ENCODE measurements around the gene CD248. TPM values are rescaled to one million over a fixed set of nuclear protein-coding genes. Genes with fewer than 3 reads are reported as not detected.
A peak's percentile ranks its signal among the peaks of the same experiment; 100 is the strongest.

The CD248 gene
- polyA plus RNA-seq, 2 of the 4 experiments (the other 2 are of a cell fraction) = 0.03 TPM; not detected in 1

DNA sequence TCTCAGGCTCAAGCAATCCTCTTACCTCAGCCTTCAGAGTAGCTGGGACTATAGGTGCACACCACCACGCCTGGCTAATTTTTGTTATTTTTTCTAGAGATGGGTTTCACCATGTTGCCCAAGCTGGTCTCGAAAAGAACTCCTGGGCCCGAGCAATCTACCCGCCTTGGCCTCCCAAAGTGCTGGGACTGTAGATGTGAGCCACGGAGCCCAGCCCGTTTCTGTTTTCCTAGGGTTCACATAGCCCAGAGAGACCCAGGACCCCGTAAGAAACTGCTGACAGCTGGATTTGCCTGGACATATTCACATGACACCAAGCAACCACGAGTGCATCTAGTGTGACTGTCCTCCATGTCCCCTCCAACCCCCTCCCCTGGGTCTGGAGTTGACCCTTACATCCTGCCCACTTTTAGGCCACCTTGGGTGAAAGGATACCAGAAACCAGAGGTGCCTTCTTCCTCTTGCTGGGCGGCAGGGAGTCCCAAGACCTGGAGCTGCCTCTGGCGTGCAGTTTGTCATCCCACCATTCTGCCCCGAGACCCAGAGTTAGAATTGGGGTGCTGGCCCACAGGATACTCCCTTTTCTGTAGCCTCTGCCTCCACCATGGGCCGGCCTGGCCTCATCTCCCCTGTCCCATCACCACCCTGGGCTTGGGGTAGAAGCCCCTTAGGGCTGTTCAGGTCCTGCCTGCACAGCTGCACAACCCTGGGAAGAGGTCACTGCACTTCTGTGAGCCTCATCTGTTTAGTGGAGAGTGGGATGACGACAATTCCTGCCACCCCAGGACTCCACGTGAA is 23.0 kb upstream of the CD248 start (continued):
- TF ChIP-seq, protein P1, sequence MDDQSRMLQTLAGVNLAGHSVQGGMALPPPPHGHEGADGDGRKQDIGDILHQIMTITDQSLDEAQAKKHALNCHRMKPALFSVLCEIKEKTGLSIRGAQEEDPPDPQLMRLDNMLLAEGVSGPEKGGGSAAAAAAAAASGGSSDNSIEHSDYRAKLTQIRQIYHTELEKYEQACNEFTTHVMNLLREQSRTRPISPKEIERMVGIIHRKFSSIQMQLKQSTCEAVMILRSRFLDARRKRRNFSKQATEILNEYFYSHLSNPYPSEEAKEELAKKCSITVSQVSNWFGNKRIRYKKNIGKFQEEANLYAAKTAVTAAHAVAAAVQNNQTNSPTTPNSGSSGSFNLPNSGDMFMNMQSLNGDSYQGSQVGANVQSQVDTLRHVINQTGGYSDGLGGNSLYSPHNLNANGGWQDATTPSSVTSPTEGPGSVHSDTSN (IDR thresholded peaks at IDR 0.05) = no peak

DNA sequence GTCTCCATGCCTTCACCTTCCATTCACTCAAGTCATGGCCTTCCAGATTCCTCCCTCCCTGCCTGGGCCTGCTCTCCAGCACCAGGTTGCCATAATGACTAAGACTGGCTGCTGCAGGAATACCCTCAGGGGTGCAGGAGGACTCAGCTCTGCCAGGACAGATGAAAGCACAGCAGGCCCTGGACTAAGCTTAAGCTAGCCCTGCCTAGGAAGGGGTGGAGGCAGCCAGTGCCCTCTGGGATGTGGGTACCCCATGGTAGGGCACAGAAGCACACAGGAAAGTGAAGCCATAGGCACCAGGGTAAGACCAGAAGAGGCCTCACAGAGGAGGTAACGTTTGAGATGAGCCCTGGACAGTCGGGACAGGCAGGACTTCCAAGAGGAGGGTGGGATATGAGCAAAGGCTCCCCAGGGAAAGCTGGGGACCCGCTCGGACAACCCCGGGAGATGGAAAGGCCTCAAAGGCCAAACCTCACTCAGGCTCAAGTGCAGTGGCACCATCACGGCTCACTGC is 22.4 kb upstream of the CD248 start:
- FAIRE-seq (no peak), DNase-seq (ENCODE audit: low read depth in 1 of 2, low spot score in 1 of 2) (no peak), ATAC-seq (no peak)
- Histone ChIP-seq H3K4me3 (no peak overlapping the region), H3K4me1 (peaks cover 37% of the 10 kb centered on the region), H3K4me2 (no peak overlapping the region), H3K9me3 (no peaks in the 10 kb centered on the region), H3K27ac (no peak overlapping the region)
- WGBS (ENCODE audit: missing lambda C conversion rate) = 95% methylated on average over 3 of the region's 6 CpGs
- CTCF ChIA-PET = interaction anchor here (1.2 to 4.2 kb wide), 6 partner anchors 9 to 117 kb away, joined by 3 to 44 read pairs (median 10); no protein-coding TSS in a partner anchor
- POLR2A ChIA-PET = no interaction called here
- TF ChIP-seq EHMT2 (IDR thresholded peaks at IDR 0.05; ENCODE audit: low read depth) = no peak
- no peak for TF ChIP-seq POLR2A (IDR thresholded peaks at IDR 0.05; ENCODE audit: low read length)
- no peak for TF ChIP-seq ZSCAN20 (CRISPR knock-in tag; IDR thresholded peaks at IDR 0.05)
- TF ChIP-seq HOXB13 (CRISPR knock-in tag; IDR thresholded peaks at IDR 0.05; ENCODE audit: low read depth) = no peak
- TF ChIP-seq JUNB (IDR thresholded peaks at IDR 0.05) = no peak
- TF ChIP-seq, protein P1 (IDR thresholded peaks at IDR 0.05) = no peak

DNA sequence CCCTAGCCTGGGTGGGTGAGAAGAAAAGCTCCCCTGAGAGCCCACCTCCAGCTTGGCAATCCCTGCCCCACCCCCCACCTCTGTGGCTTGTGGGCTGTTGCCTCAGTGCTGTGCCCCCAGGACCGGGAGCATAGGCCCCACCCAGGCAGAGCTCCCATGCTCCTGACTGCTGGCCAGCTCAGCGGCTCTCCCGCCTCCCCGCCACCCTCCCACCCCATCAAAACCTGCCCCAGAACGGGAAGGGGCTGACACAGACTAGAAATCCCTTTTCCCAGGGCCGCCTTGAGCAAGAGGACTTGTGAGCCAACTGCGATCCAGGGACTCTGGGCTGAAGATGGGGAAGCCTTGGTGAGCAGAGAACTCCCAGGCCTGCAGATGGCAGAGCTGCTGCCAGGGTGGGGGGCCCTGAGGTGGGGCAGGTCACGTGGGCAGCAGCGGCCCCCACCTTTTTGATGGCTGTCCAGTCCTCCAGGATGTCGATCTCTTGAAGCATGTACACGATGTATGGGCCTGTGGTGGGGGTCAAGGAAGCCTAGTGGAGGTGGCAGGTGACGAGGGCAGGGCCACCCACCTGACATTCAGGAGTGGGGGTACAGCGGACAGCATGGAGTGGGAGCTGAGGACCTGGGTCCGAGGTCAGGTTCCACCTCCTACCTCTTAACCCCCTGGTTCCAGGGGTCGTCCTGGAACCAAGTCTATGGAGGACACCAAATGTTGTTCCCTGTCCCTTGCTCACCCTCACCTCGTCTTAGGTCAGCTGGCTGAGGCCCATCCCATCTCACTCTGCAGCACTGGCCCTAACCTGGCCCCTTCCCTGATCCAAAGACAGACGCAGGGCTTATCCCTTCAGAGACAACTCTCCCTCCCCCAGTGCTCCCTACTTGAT is 21.7 kb upstream of the CD248 start:
- TF ChIP-seq GATA3 (IDR thresholded peaks at IDR 0.05; ENCODE audit: borderline replicate concordance) (no peak), EHMT2 (IDR thresholded peaks at IDR 0.05; ENCODE audit: low read depth) (no peak), RARB (CRISPR knock-in tag; IDR thresholded peaks at IDR 0.05) (no peak), FOSL2 (IDR thresholded peaks at IDR 0.05) (no peak), FOSL2 (CRISPR knock-in tag; IDR thresholded peaks at IDR 0.05) (no peak), HEYL (CRISPR knock-in tag; IDR thresholded peaks at IDR 0.05) (no peak), RAD21 (conservative IDR thresholded peaks at IDR 0.05 in 1 of 2, IDR thresholded peaks at IDR 0.05 in 1 of 2) (no peak), ZC3H11A (IDR thresholded peaks at IDR 0.05) (no peak), CHD2 (IDR thresholded peaks at IDR 0.05; ENCODE audit: low read length, partially characterized antibody) (no peak), ZNF302 (CRISPR knock-in tag; IDR thresholded peaks at IDR 0.05) (no peak), MYC (IDR thresholded peaks at IDR 0.05; ENCODE audit: borderline replicate concordance, low read length) (no peak), CBX8 (IDR thresholded peaks at IDR 0.05) (no peak), ZFP36 (IDR thresholded peaks at IDR 0.05; ENCODE audit: borderline replicate concordance, partially characterized antibody) (no peak), FOSB (CRISPR knock-in tag; IDR thresholded peaks at IDR 0.05) (no peak), NFE2L2 (conservative IDR thresholded peaks at IDR 0.05; ENCODE audit: low read length) (no peak), CEBPB (IDR thresholded peaks at IDR 0.05) (no peak)
- TF ChIP-seq, protein P2, sequence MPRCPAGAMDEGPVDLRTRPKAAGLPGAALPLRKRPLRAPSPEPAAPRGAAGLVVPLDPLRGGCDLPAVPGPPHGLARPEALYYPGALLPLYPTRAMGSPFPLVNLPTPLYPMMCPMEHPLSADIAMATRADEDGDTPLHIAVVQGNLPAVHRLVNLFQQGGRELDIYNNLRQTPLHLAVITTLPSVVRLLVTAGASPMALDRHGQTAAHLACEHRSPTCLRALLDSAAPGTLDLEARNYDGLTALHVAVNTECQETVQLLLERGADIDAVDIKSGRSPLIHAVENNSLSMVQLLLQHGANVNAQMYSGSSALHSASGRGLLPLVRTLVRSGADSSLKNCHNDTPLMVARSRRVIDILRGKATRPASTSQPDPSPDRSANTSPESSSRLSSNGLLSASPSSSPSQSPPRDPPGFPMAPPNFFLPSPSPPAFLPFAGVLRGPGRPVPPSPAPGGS (IDR thresholded peaks at IDR 0.05) = no peak
- TF ChIP-seq, protein P3, sequence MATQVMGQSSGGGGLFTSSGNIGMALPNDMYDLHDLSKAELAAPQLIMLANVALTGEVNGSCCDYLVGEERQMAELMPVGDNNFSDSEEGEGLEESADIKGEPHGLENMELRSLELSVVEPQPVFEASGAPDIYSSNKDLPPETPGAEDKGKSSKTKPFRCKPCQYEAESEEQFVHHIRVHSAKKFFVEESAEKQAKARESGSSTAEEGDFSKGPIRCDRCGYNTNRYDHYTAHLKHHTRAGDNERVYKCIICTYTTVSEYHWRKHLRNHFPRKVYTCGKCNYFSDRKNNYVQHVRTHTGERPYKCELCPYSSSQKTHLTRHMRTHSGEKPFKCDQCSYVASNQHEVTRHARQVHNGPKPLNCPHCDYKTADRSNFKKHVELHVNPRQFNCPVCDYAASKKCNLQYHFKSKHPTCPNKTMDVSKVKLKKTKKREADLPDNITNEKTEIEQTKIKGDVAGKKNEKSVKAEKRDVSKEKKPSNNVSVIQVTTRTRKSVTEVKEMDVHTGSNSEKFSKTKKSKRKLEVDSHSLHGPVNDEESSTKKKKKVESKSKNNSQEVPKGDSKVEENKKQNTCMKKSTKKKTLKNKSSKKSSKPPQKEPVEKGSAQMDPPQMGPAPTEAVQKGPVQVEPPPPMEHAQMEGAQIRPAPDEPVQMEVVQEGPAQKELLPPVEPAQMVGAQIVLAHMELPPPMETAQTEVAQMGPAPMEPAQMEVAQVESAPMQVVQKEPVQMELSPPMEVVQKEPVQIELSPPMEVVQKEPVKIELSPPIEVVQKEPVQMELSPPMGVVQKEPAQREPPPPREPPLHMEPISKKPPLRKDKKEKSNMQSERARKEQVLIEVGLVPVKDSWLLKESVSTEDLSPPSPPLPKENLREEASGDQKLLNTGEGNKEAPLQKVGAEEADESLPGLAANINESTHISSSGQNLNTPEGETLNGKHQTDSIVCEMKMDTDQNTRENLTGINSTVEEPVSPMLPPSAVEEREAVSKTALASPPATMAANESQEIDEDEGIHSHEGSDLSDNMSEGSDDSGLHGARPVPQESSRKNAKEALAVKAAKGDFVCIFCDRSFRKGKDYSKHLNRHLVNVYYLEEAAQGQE (IDR thresholded peaks at IDR 0.05) = no peak
- Histone ChIP-seq H3K4me2 (no peak overlapping the region), H3K4me1 (peaks cover 31% of the 10 kb centered on the region), H3K9me3 (no peaks in the 10 kb centered on the region), H3K27ac (peak overlapping the region in 1 of 2 experiments; percentile 97; a peak in 3 of 6 replicates), H3K4me3 (no peak overlapping the region)
- ATAC-seq (no peak), FAIRE-seq (no peak), DNase-seq (ENCODE audit: low read depth in 1 of 2, low spot score in 1 of 2) (no peak)
- CTCF ChIA-PET = interaction anchor here (0.7 to 4.2 kb wide), 8 partner anchors 8 to 78 kb away, joined by 3 to 44 read pairs (median 5); partner anchors contain the start of gene YIF1A
- 87% methylated on average over 13 of the region's 17 CpGs for WGBS (ENCODE audit: missing lambda C conversion rate)
- POLR2A ChIA-PET = interaction anchor here (0.8 kb wide), 1 partner anchor 26 kb away, joined by 3 read pairs; no protein-coding TSS in a partner anchor
